Prostate gland (tissue), 2 donors: Measurements from ENCODE around the gene IFNA14. TPM values are rescaled to one million over a fixed set of nuclear protein-coding genes. Genes with fewer than 3 reads are reported as not detected.

Experiments used
- DNase-seq: peaks from one replicate; pipeline ENCODE4 v3.0.0-alpha.2; 2019; ENCODE audit warnings: low spot score
- H3K27ac ChIP-seq, 2 donors: fragments of 200-600 bp; sonication (generic); 2 replicates each; pipeline ENCODE4 v1.5.1; 2017 to 2019
- H3K27me3 ChIP-seq: fragments of 200-600 bp; sonication (generic); replicated peaks from 2 replicates; pipeline ENCODE4 v1.5.1; 2019; ENCODE audit not compliant: insufficient read depth
- H3K36me3 ChIP-seq, 2 donors: fragments of 200-600 bp; sonication (generic); 1 replicate in 1 of 2; 2 replicates in 1 of 2; pipeline versions ENCODE4 v1.5.1 to v1.8.1; 2017 to 2019
- H3K4me1 ChIP-seq: fragments of 200-600 bp; sonication (generic); replicated peaks from 2 replicates; pipeline ENCODE4 v1.5.1; 2019
- H3K4me3 ChIP-seq, 2 donors: fragments of 200-600 bp; sonication (generic); 2 replicates each; pipeline ENCODE4 v1.5.1; 2017 to 2019
- H3K9me3 ChIP-seq: fragments of 200-600 bp; sonication (generic); 2 replicates; pipeline ENCODE4 v1.5.1; 2017
- POLR2A ChIP-seq: fragments of 450-650 bp; IDR thresholded peaks from one replicate; pipeline ENCODE4 v1.6.1; 2016; ENCODE audit warnings: antibody characterized with exemption, mild to moderate bottlenecking
- POLR2AphosphoS5 ChIP-seq: sonication (generic); formaldehyde crosslinking; IDR thresholded peaks from one replicate; pipeline ENCODE4 v1.6.1; 2017; ENCODE audit warnings: antibody characterized with exemption
- WGBS: methylation state at CpG from one replicate; pipeline ENCODE4 v1.1.5; 2018; 5-methylcytosine and 5-hydroxymethylcytosine counted together
- intact Hi-C: fragments of 100-400 bp; cut with DNase I; formaldehyde crosslinking; loops from one replicate; pipeline ENCODE4 v1.14.2; 2022
- total RNA-seq, 2 donors: library from RNA; depleted of rRNA; stranded (reverse); fragments of >200 nt; gene quantifications; one replicate each; pipeline ENCODE4 v1.1.0, GENCODE V29; 2016
- TF ChIP-seq, protein P1 (sequence below), 4 experiments: fragments of 200-600 bp in 2 of 4; fragments of 450-650 bp in 2 of 4; sonication (generic) in 2 of 4; IDR thresholded peaks; 1 replicate in 3 of 4; 2 replicates in 1 of 4; pipeline ENCODE4 v1.5.1; 2016 to 2019; ENCODE audit warnings: antibody characterized with exemption in 4 of 4, mild to moderate bottlenecking in 2 of 4, moderate library complexity in 2 of 4

IFNA14 gene
- total RNA-seq, 2 donors from 2014 or later, result not detected

DNA sequence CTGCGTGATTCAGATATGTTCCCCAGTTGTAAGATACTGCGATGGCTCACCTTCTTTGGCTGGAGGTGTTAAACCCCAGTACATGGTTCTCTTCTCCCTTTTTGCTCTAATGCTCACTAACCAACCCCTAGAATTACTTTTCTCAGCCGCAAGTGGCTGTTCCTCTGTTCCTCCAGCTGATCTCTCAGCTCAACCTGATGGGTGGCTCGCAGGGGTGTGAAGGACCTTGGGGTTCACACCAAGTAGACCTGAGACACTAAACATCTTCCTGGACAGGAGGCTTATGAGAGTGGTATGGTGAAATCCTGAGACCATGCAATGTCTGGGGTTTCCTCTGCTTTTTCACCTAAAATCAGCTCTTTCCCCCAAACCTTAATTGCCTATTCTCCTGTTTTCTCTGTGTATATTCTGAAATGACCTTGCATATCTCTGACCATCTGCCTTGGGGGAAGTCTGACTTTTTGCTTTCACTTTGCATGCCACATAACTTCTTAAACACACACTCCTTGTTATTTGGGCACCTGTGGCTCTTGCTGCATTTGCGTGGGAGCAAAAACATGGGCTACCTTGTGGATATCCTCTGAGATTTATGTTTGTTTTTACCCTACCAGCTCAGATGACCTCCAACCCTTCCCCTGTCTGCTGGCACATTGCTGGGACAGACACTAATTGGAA, 15.9 kb upstream of the IFNA14 start:
- H3K4me1 ChIP-seq, result no peaks in the 10 kb centered on the region
- no peak overlapping the region for H3K4me3 ChIP-seq
- no peaks in the 10 kb centered on the region for H3K9me3 ChIP-seq
- WGBS, result 88% methylated on average over 5 of the region's 5 CpGs
- H3K36me3 ChIP-seq, result no peaks in the 10 kb centered on the region
- no peak for DNase-seq
- TF ChIP-seq, protein P1, sequence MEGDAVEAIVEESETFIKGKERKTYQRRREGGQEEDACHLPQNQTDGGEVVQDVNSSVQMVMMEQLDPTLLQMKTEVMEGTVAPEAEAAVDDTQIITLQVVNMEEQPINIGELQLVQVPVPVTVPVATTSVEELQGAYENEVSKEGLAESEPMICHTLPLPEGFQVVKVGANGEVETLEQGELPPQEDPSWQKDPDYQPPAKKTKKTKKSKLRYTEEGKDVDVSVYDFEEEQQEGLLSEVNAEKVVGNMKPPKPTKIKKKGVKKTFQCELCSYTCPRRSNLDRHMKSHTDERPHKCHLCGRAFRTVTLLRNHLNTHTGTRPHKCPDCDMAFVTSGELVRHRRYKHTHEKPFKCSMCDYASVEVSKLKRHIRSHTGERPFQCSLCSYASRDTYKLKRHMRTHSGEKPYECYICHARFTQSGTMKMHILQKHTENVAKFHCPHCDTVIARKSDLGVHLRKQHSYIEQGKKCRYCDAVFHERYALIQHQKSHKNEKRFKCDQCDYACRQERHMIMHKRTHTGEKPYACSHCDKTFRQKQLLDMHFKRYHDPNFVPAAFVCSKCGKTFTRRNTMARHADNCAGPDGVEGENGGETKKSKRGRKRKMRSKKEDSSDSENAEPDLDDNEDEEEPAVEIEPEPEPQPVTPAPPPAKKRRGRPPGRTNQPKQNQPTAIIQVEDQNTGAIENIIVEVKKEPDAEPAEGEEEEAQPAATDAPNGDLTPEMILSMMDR (IDR thresholded peaks at IDR 0.05), result no peak
- TF ChIP-seq POLR2A, result no peak
- TF ChIP-seq POLR2AphosphoS5, result no peak
- no peaks in the 10 kb centered on the region for H3K27me3 ChIP-seq
- intact Hi-C loops, result no loop called here
- no peak overlapping the region for H3K27ac ChIP-seq

GRCh38 chr9:21252721-21253547, 13.1 kb upstream of the IFNA14 start:
- Histone ChIP-seq H3K27me3 (no peaks in the 10 kb centered on the region), H3K4me1 (no peaks in the 10 kb centered on the region), H3K9me3 (no peaks in the 10 kb centered on the region), H3K36me3 (no peaks in the 10 kb centered on the region), H3K4me3 (no peak overlapping the region), H3K27ac (no peak overlapping the region)
- intact Hi-C loops, result no loop called here
- WGBS, result 0% methylated on average over 3 of the region's 3 CpGs
- TF ChIP-seq POLR2AphosphoS5 (peak; percentile 8), POLR2A (no peak)
- TF ChIP-seq, protein P1 (IDR thresholded peaks at IDR 0.05), result peak; percentile 34 to 70 (median 64)
- peak; percentile 30 for DNase-seq

GRCh38 chr9:21251638-21252037, 11.8 kb upstream of the IFNA14 start:
- no peak for DNase-seq
- Histone ChIP-seq H3K36me3 (no peaks in the 10 kb centered on the region), H3K4me1 (no peaks in the 10 kb centered on the region), H3K4me3 (no peak overlapping the region), H3K27me3 (no peaks in the 10 kb centered on the region), H3K9me3 (no peaks in the 10 kb centered on the region), H3K27ac (no peak overlapping the region)
- TF ChIP-seq POLR2AphosphoS5 (no peak), POLR2A (no peak)
- TF ChIP-seq, protein P1 (IDR thresholded peaks at IDR 0.05), result no peak
- intact Hi-C loops, result no loop called here
- WGBS, result 65% methylated on average over 4 of the region's 4 CpGs

DNA sequence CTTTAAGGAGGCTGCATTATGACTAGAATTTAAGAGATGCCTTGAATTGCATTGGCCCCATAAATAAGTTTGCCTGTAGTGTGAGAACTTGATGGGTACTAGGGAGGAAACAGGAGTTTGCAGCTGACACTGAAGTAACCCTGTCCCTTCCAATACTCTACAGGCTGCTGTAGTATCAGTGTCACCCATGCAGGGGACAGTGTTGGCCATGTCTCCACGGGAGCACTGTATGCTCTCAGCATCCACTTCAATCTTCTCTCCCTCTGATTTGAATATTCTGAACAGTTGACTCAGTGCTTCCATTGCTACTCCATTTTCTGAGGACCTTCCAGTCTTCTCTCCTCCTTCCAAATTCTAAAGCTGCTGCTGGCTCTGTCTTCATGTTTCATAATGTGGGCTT, 11.4 kb upstream of the IFNA14 start:
- intact Hi-C loops, result no loop called here
- Histone ChIP-seq H3K4me1 (no peaks in the 10 kb centered on the region), H3K27ac (no peak overlapping the region), H3K9me3 (no peaks in the 10 kb centered on the region), H3K27me3 (no peaks in the 10 kb centered on the region), H3K36me3 (no peaks in the 10 kb centered on the region), H3K4me3 (no peak overlapping the region)
- no peak for DNase-seq
- WGBS, result 41% methylated on average over 1 of the region's 1 CpG
- TF ChIP-seq POLR2A, result no peak
- TF ChIP-seq, protein P1 (IDR thresholded peaks at IDR 0.05), result no peak
- no peak for TF ChIP-seq POLR2AphosphoS5
